GM23248 (cell line): ENCODE data around the gene EGLN3.

ENCODE experiments used
- EZH2 ChIP-seq: fragments of 200-600 bp; sonication (generic); IDR thresholded peaks from 2 replicates; pipeline ENCODE4 v1.6.1; 2018; ENCODE audit warnings: antibody characterized with exemption, mild to moderate bottlenecking; ENCODE audit not compliant: insufficient read depth, poor library complexity, severe bottlenecking
- EZH2phosphoT487 ChIP-seq: fragments of 200-600 bp; sonication (generic); IDR thresholded peaks from 2 replicates; pipeline ENCODE4 v1.6.1; 2018; ENCODE audit warnings: antibody characterized with exemption, moderate library complexity, mild to moderate bottlenecking, low read depth; ENCODE audit not compliant: insufficient read depth

- TF ChIP-seq EZH2 (no peak), EZH2phosphoT487 (no peak)
Observed at GRCh38 chr14:33906968-33907367, 43.9 kb downstream of the EGLN3 start.
